ENCODE results near the gene DUSP15.

DUSP15 gene

DNA sequence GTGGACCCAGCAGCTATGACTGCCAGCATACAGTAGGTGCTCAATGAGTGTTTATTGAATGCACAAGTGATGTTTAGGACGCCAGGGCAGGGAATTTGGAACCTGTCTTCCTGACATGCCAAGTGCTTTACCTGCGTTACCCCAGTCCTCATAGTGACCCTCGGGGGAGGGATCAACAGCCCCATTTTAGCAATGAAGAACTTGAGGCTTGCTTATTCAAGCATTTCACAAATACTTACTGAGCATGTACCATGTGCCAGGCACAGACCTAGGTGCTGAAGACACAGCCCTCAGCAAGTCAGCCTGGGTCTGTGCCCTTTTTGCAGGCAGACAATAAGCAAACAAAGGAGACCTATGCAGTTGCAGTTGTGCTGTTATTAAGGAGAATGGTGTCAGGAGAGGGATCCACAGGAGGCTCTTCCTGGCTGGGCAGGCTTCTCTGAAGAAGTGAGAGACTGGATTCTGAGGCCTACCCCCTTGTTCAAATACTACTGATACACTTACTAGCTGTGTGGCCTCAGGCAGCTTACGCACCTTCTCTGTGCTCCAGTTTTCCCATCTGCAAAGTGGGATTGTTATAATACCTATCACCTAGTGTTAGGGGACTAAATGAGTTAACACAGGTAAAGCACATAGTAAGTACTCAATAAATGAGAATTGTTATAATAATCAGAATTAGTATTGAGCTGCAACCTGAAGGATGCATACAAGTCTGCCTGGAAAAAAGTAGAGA is 39.9 kb upstream of the DUSP15 start:
- no peak for ATAC-seq
- no peak for TF ChIP-seq ZC3H10 (CRISPR knock-in tag; IDR thresholded peaks at IDR 0.05)
- TF ChIP-seq ESRRG (CRISPR knock-in tag; IDR thresholded peaks at IDR 0.05) = no peak
- TF ChIP-seq ZNF565 (CRISPR knock-in tag; conservative IDR thresholded peaks at IDR 0.05; ENCODE audit: low read depth) = no peak
- TF ChIP-seq, protein P1, sequence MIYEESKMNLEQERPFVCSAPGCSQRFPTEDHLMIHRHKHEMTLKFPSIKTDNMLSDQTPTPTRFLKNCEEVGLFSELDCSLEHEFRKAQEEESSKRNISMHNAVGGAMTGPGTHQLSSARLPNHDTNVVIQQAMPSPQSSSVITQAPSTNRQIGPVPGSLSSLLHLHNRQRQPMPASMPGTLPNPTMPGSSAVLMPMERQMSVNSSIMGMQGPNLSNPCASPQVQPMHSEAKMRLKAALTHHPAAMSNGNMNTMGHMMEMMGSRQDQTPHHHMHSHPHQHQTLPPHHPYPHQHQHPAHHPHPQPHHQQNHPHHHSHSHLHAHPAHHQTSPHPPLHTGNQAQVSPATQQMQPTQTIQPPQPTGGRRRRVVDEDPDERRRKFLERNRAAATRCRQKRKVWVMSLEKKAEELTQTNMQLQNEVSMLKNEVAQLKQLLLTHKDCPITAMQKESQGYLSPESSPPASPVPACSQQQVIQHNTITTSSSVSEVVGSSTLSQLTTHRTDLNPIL (CRISPR knock-in tag; IDR thresholded peaks at IDR 0.05; ENCODE audit: low read depth) = no peak
- TF ChIP-seq CSDC2 (CRISPR knock-in tag; IDR thresholded peaks at IDR 0.05) = no peak

DNA sequence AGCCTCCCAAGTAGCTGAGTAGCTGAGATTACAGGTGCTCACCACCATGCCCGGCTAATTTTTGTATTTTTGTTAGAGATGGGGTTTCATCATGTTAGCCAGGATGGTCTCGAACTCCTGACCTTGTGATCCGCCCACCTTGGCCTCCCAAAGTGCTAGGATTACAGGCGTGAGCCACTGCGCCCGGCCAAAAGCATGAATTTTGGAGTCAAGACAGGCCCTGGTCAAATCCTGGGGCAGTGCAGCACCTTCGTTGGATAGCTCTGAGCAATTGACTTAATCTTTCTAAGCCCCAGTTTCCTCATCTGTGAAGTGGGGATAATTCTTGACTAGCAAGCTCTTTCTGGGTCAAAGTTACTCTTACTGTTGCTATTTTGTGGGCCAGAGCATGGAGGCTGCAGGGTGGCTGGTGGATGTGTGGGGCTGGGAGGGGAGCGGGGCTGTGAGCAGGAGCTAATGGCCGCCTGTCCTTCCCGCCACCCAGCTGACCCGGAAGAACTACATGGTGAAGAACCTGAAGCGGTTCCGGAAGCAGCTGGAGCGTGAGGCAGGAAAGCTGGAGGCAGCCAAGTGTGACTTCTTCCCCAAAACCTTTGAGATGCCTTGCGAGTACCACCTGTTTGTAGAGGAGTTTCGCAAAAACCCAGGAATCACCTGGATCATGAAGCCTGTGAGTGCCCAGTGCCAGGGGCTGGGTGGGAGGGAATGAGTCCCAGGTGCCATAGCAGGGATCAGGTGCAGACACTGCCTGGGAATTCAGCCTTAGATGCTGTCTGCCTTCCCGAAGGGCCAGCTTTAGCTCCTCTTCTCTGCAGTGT is 39.1 kb upstream of the DUSP15 start:
- TF ChIP-seq, protein P2, sequence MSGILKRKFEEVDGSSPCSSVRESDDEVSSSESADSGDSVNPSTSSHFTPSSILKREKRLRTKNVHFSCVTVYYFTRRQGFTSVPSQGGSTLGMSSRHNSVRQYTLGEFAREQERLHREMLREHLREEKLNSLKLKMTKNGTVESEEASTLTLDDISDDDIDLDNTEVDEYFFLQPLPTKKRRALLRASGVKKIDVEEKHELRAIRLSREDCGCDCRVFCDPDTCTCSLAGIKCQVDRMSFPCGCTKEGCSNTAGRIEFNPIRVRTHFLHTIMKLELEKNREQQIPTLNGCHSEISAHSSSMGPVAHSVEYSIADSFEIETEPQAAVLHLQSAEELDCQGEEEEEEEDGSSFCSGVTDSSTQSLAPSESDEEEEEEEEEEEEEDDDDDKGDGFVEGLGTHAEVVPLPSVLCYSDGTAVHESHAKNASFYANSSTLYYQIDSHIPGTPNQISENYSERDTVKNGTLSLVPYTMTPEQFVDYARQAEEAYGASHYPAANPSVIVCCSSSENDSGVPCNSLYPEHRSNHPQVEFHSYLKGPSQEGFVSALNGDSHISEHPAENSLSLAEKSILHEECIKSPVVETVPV (CRISPR knock-in tag; IDR thresholded peaks at IDR 0.05) = no peak
- TF ChIP-seq ISL1 (CRISPR knock-in tag; IDR thresholded peaks at IDR 0.05) = no peak
- TF ChIP-seq PPARA (CRISPR knock-in tag; IDR thresholded peaks at IDR 0.05; ENCODE audit: borderline replicate concordance) = no peak
- TF ChIP-seq ZNF70 (CRISPR knock-in tag; IDR thresholded peaks at IDR 0.05) = no peak
- TF ChIP-seq ZNF8 (CRISPR knock-in tag; IDR thresholded peaks at IDR 0.05) = no peak
- no peak for TF ChIP-seq ARNTL (CRISPR knock-in tag; IDR thresholded peaks at IDR 0.05; ENCODE audit: borderline replicate concordance, low read depth)
- no peak for TF ChIP-seq SNAI2 (CRISPR knock-in tag; IDR thresholded peaks at IDR 0.05)
- no peak for TF ChIP-seq RARB (CRISPR knock-in tag; IDR thresholded peaks at IDR 0.05)
- TF ChIP-seq, protein P1 (CRISPR knock-in tag; IDR thresholded peaks at IDR 0.05; ENCODE audit: low read depth) = no peak
- no peak for TF ChIP-seq BACH2 (CRISPR knock-in tag; IDR thresholded peaks at IDR 0.05; ENCODE audit: borderline replicate concordance)
- TF ChIP-seq TCF4 (CRISPR knock-in tag; IDR thresholded peaks at IDR 0.05; ENCODE audit: borderline replicate concordance) = no peak
- TF ChIP-seq ZFP3 (CRISPR knock-in tag; IDR thresholded peaks at IDR 0.05) = no peak
- TF ChIP-seq ZC3H10 (CRISPR knock-in tag; IDR thresholded peaks at IDR 0.05) = no peak
- no peak for TF ChIP-seq GLIS3 (CRISPR knock-in tag; IDR thresholded peaks at IDR 0.05)
- TF ChIP-seq CSDC2 (CRISPR knock-in tag; IDR thresholded peaks at IDR 0.05) = no peak
- no peak for ATAC-seq

DNA sequence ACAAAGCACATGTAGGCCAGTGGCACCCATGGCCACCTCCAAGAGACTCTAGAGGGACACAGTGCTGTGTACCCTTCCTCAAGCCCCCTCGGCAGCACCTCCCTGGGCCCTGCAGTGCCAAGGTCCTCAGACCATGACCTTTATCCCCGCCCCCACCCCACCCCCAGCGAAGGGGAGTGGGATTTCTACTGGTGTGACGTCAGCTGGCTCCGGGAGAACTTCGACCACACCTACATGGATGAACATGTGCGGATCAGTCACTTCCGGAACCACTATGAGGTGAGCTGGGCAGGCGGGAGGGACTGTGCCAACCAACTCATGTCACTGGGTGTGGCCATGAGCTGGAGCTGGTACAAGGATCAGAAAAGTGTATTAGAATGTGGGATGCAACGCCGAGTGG is 38.1 kb upstream of the DUSP15 start:
- no peak for TF ChIP-seq CSDC2 (CRISPR knock-in tag; IDR thresholded peaks at IDR 0.05)
- no peak for TF ChIP-seq ZC3H10 (CRISPR knock-in tag; IDR thresholded peaks at IDR 0.05)
- TF ChIP-seq ZNF8 (CRISPR knock-in tag; IDR thresholded peaks at IDR 0.05) = no peak
- no peak for TF ChIP-seq PPARA (CRISPR knock-in tag; IDR thresholded peaks at IDR 0.05; ENCODE audit: borderline replicate concordance)
- TF ChIP-seq, protein P2 (CRISPR knock-in tag; IDR thresholded peaks at IDR 0.05) = no peak
- TF ChIP-seq, protein P3, sequence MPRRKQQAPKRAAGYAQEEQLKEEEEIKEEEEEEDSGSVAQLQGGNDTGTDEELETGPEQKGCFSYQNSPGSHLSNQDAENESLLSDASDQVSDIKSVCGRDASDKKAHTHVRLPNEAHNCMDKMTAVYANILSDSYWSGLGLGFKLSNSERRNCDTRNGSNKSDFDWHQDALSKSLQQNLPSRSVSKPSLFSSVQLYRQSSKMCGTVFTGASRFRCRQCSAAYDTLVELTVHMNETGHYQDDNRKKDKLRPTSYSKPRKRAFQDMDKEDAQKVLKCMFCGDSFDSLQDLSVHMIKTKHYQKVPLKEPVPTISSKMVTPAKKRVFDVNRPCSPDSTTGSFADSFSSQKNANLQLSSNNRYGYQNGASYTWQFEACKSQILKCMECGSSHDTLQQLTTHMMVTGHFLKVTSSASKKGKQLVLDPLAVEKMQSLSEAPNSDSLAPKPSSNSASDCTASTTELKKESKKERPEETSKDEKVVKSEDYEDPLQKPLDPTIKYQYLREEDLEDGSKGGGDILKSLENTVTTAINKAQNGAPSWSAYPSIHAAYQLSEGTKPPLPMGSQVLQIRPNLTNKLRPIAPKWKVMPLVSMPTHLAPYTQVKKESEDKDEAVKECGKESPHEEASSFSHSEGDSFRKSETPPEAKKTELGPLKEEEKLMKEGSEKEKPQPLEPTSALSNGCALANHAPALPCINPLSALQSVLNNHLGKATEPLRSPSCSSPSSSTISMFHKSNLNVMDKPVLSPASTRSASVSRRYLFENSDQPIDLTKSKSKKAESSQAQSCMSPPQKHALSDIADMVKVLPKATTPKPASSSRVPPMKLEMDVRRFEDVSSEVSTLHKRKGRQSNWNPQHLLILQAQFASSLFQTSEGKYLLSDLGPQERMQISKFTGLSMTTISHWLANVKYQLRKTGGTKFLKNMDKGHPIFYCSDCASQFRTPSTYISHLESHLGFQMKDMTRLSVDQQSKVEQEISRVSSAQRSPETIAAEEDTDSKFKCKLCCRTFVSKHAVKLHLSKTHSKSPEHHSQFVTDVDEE (CRISPR knock-in tag; IDR thresholded peaks at IDR 0.05) = no peak
- no peak for TF ChIP-seq RARB (CRISPR knock-in tag; IDR thresholded peaks at IDR 0.05)
- TF ChIP-seq ZNF70 (CRISPR knock-in tag; IDR thresholded peaks at IDR 0.05) = no peak
- TF ChIP-seq ZFP3 (CRISPR knock-in tag; IDR thresholded peaks at IDR 0.05) = no peak
- no peak for TF ChIP-seq BACH2 (CRISPR knock-in tag; IDR thresholded peaks at IDR 0.05; ENCODE audit: borderline replicate concordance)
- no peak for ATAC-seq

Measured in SK-N-SH treated with all-trans-retinoic acid at 6 μM for 48 hours (cell line).